PC-3 (cell line): Measurements from ENCODE around the gene VCP.

Experiments used
- EZH2 ChIP-seq: fragments of 300-600 bp; sonication (generic); IDR thresholded peaks from one replicate; pipeline ENCODE4 v1.6.1; 2017; ENCODE audit warnings: antibody characterized with exemption, mild to moderate bottlenecking, low read length; ENCODE audit not compliant: unreplicated experiment
- TF ChIP-seq, protein P1 (sequence below): fragments of 300-600 bp; sonication (generic); conservative IDR thresholded peaks from 2 replicates; pipeline ENCODE4 v1.5.1; 2017; ENCODE audit warnings: antibody characterized with exemption, low read depth, mild to moderate bottlenecking, low read length

DNA sequence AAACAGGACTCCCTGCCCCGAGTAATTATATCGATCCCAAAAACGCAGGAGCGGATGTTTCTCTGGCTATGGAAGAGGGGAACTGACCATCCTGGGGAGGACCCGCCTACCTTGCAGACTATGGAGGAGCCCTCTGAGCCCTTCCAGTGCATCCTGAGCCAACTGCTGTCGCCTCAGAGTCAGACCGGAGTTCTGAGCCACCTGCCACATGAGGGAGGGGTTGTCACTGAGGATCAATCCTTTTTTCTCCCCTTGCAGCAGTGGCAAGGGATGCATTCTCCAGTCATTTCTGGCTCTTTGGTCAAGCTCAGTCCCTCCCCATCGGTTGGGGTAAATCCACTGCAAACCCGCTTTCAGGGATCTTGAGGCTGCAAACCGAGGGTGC, 6.6 kb upstream of the VCP start:
- TF ChIP-seq, protein P1, sequence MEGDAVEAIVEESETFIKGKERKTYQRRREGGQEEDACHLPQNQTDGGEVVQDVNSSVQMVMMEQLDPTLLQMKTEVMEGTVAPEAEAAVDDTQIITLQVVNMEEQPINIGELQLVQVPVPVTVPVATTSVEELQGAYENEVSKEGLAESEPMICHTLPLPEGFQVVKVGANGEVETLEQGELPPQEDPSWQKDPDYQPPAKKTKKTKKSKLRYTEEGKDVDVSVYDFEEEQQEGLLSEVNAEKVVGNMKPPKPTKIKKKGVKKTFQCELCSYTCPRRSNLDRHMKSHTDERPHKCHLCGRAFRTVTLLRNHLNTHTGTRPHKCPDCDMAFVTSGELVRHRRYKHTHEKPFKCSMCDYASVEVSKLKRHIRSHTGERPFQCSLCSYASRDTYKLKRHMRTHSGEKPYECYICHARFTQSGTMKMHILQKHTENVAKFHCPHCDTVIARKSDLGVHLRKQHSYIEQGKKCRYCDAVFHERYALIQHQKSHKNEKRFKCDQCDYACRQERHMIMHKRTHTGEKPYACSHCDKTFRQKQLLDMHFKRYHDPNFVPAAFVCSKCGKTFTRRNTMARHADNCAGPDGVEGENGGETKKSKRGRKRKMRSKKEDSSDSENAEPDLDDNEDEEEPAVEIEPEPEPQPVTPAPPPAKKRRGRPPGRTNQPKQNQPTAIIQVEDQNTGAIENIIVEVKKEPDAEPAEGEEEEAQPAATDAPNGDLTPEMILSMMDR, result no peak
- TF ChIP-seq EZH2, result no peak
